ENCODE measurements around the gene IFITM1. TPM values are rescaled to one million over a fixed set of nuclear protein-coding genes. Genes with fewer than 3 reads are reported as not detected.
A peak's percentile ranks its signal among the peaks of the same experiment; 100 is the strongest.
"Not testable (repeated sequence)": the region's sequence is repeated elsewhere in the genome, so short reads cannot be mapped to it uniquely, and the experiment has no call there.

Gene IFITM1
- total RNA-seq, 2 donors from 2014 or later, result 182 to 220 TPM

GRCh38 chr11:326842-327580 lies 13.2 kb downstream of the IFITM1 start:
- peak; percentile 38 for DNase-seq (ENCODE audit: low spot score)
- peak; percentile 22 for ATAC-seq (ENCODE audit: insufficient number of reproducible peaks, low FRiP score, low read depth)
- Histone ChIP-seq H3K27me3 (replicated peaks; ENCODE audit: insufficient read depth) (no peaks in the 10 kb centered on the region), H3K4me1 (ENCODE audit: control insufficient read depth in 1 of 2, low read depth in 2 of 2) (peaks cover 22 to 33% of the 10 kb centered on the region in 2 donors), H3K4me3 (peak overlapping the region; percentile 43), H3K9me3 (no peaks in the 10 kb centered on the region), H3K36me3 (no peaks in the 10 kb centered on the region), H3K27ac (peak overlapping the region; percentile 70 to 80)
- TF ChIP-seq, protein P1, sequence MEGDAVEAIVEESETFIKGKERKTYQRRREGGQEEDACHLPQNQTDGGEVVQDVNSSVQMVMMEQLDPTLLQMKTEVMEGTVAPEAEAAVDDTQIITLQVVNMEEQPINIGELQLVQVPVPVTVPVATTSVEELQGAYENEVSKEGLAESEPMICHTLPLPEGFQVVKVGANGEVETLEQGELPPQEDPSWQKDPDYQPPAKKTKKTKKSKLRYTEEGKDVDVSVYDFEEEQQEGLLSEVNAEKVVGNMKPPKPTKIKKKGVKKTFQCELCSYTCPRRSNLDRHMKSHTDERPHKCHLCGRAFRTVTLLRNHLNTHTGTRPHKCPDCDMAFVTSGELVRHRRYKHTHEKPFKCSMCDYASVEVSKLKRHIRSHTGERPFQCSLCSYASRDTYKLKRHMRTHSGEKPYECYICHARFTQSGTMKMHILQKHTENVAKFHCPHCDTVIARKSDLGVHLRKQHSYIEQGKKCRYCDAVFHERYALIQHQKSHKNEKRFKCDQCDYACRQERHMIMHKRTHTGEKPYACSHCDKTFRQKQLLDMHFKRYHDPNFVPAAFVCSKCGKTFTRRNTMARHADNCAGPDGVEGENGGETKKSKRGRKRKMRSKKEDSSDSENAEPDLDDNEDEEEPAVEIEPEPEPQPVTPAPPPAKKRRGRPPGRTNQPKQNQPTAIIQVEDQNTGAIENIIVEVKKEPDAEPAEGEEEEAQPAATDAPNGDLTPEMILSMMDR (IDR thresholded peaks at IDR 0.05), result no peak

GRCh38 chr11:327581-327923 lies 13.7 kb downstream of the IFITM1 start:
- H3K4me3 ChIP-seq, result peak overlapping the region; percentile 43
- DNase-seq (ENCODE audit: low spot score), result no peak
- peaks cover 22 to 33% of the 10 kb centered on the region in 2 donors for H3K4me1 ChIP-seq (ENCODE audit: control insufficient read depth in 1 of 2, low read depth in 2 of 2)
- ATAC-seq (ENCODE audit: insufficient number of reproducible peaks, low FRiP score, low read depth), result no peak
- no peaks in the 10 kb centered on the region for H3K9me3 ChIP-seq
- H3K27me3 ChIP-seq (replicated peaks; ENCODE audit: insufficient read depth), result no peaks in the 10 kb centered on the region
- no peaks in the 10 kb centered on the region for H3K36me3 ChIP-seq
- H3K27ac ChIP-seq, result peak overlapping the region; percentile 70 to 80
- TF ChIP-seq, protein P1 (IDR thresholded peaks at IDR 0.05), result no peak

DNA sequence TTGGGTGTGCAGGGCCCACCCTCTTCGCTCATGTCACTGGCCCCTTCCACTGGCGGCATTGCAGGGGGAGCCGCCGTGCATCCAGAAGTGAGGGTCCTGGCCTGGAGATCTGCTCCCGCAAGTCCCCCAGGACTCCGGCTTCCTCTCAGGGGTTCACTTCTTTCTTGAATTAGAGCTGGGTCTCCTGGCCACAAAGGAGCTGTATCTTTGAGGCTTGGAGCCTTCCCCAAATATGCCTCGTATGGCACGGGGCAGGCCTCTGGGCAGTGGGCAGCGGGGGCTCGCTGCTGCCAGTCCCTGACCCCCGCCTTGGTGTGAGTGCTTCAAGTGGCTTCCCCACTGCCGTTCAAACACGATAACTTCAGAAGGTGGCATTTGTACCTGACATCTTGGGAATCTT lies 14.2 kb downstream of the IFITM1 start:
- TF ChIP-seq, protein P1 (IDR thresholded peaks at IDR 0.05), result no peak
- Histone ChIP-seq H3K27ac (no peak overlapping the region), H3K4me1 (ENCODE audit: control insufficient read depth in 1 of 2, low read depth in 2 of 2) (peaks cover 22 to 33% of the 10 kb centered on the region in 2 donors), H3K36me3 (no peaks in the 10 kb centered on the region), H3K27me3 (replicated peaks; ENCODE audit: insufficient read depth) (no peaks in the 10 kb centered on the region), H3K9me3 (no peaks in the 10 kb centered on the region), H3K4me3 (no peak overlapping the region)
- no peak for ATAC-seq (ENCODE audit: insufficient number of reproducible peaks, low FRiP score, low read depth)
- DNase-seq (ENCODE audit: low spot score), result no peak

- H3K9me3 ChIP-seq; H3K27ac ChIP-seq; H3K4me3 ChIP-seq; DNase-seq (ENCODE audit: low spot score); H3K27me3 ChIP-seq (replicated peaks; ENCODE audit: insufficient read depth); H3K36me3 ChIP-seq; ATAC-seq (ENCODE audit: insufficient number of reproducible peaks, low FRiP score, low read depth): not testable (repeated sequence)
- H3K4me1 ChIP-seq (ENCODE audit: control insufficient read depth in 1 of 2, low read depth in 2 of 2), result peaks cover 22 to 33% of the 10 kb centered on the region in 2 donors
Measured at GRCh38 chr11:328516-329100, 14.8 kb downstream of the IFITM1 start.

GRCh38 chr11:329886-330253 lies 16.0 kb downstream of the IFITM1 start:
- Histone ChIP-seq H3K9me3 (no peaks in the 10 kb centered on the region), H3K27ac (no peak overlapping the region), H3K4me3 (no peak overlapping the region), H3K27me3 (replicated peaks; ENCODE audit: insufficient read depth) (no peaks in the 10 kb centered on the region), H3K36me3 (no peaks in the 10 kb centered on the region), H3K4me1 (ENCODE audit: control insufficient read depth in 1 of 2, low read depth in 2 of 2) (peaks cover 20 to 25% of the 10 kb centered on the region in 2 donors)
- TF ChIP-seq, protein P1 (IDR thresholded peaks at IDR 0.05), result no peak
- DNase-seq (ENCODE audit: low spot score) (no peak), ATAC-seq (ENCODE audit: insufficient number of reproducible peaks, low FRiP score, low read depth) (no peak)
